NCI-H187 (cell line): ENCODE measurements around the gene SEC22A.
"Not testable (repeated sequence)": the region's sequence is repeated elsewhere in the genome, so short reads cannot be mapped to it uniquely, and the experiment has no call there.

Experiments
- DNase-seq, 2 experiments: peaks; one replicate each; lab custom pipeline; 2025; lab: John Stamatoyannopoulos, UW

Gene SEC22A

GRCh38 chr3:123180791-123181190 lies 21.0 kb upstream of the SEC22A start:
- DNase-seq = no peak

GRCh38 chr3:123186695-123187094 lies 15.0 kb upstream of the SEC22A start:
- DNase-seq = no peak

GRCh38 chr3:123188058-123188457 lies 13.7 kb upstream of the SEC22A start:
- no peak for DNase-seq

- no peak for DNase-seq
Measured at GRCh38 chr3:123193448-123194101, 8.2 kb upstream of the SEC22A start.

- DNase-seq = no peak
Measured at GRCh38 chr3:123194552-123194951, 7.2 kb upstream of the SEC22A start.

- no peak for DNase-seq
Measured at GRCh38 chr3:123198372-123198771, 3.4 kb upstream of the SEC22A start.

GRCh38 chr3:123201223-123201556 lies 553 bp upstream of the SEC22A start:
- DNase-seq = no peak

GRCh38 chr3:123202451-123202850 lies 708 bp downstream of the SEC22A start:
- DNase-seq = no peak

GRCh38 chr3:123218990-123219389 lies 17.2 kb downstream of the SEC22A start:
- no peak for DNase-seq

- not testable (repeated sequence) for DNase-seq
Measured at GRCh38 chr3:123221369-123221768, 19.6 kb downstream of the SEC22A start.

GRCh38 chr3:123225016-123225415 lies 23.3 kb downstream of the SEC22A start:
- DNase-seq = no peak

- no peak for DNase-seq
Measured at GRCh38 chr3:123226549-123226948, 24.8 kb downstream of the SEC22A start.

GRCh38 chr3:123229145-123229544 lies 27.4 kb downstream of the SEC22A start:
- no peak for DNase-seq

- DNase-seq = no peak
Measured at GRCh38 chr3:123236902-123237301, 35.2 kb downstream of the SEC22A start.

GRCh38 chr3:123239186-123239585 lies 37.4 kb downstream of the SEC22A start:
- not testable (repeated sequence) for DNase-seq

- DNase-seq = no peak
Measured at GRCh38 chr3:123239756-123240155, 38.0 kb downstream of the SEC22A start.

- no peak for DNase-seq
Measured at GRCh38 chr3:123244128-123244527, 42.4 kb downstream of the SEC22A start.

GRCh38 chr3:123246866-123247265 lies 45.1 kb downstream of the SEC22A start:
- no peak for DNase-seq

GRCh38 chr3:123256256-123256655 lies 54.5 kb downstream of the SEC22A start:
- no peak for DNase-seq

- no peak for DNase-seq
Measured at GRCh38 chr3:123258359-123258758, 56.6 kb downstream of the SEC22A start.

- no peak for DNase-seq
Measured at GRCh38 chr3:123258811-123259420, 57.2 kb downstream of the SEC22A start.

- DNase-seq = no peak
Measured at GRCh38 chr3:123261666-123262065, 59.9 kb downstream of the SEC22A start.

GRCh38 chr3:123262226-123262625 lies 60.5 kb downstream of the SEC22A start:
- DNase-seq = no peak

- DNase-seq = no peak
Measured at GRCh38 chr3:123262868-123263267, 61.1 kb downstream of the SEC22A start.
